OCI-LY1 (cell line): ENCODE data around the gene IL1RAPL1.

Source experiments
- H2AFZ ChIP-seq: fragments of 200-600 bp; sonication (generic), shearing (Covaris generic); 2 replicates; pipeline ENCODE4 v1.6.0; 2014; ENCODE audit warnings: antibody characterized with exemption, mild to moderate bottlenecking, low read length
- H3F3A ChIP-seq: fragments of 200-600 bp; sonication (generic), shearing (Covaris generic); 2 replicates; pipeline ENCODE4 v1.6.0; 2014; ENCODE audit warnings: mild to moderate bottlenecking, antibody characterized with exemption, low read length, moderate library complexity; ENCODE audit not compliant: insufficient read depth
- H3K27ac ChIP-seq: fragments of 200-600 bp; sonication (generic); 2 replicates; pipeline ENCODE4 v1.5.1; 2014; ENCODE audit warnings: low read length, mixed run types, mild to moderate bottlenecking, low read depth; ENCODE audit not compliant: poor library complexity, severe bottlenecking
- H3K27me3 ChIP-seq: fragments of 200-600 bp; sonication (generic); 2 replicates; pipeline ENCODE4 v1.6.0; 2014; ENCODE audit warnings: antibody characterized with exemption, mild to moderate bottlenecking, low read length, moderate library complexity; ENCODE audit not compliant: insufficient read depth
- H3K36me3 ChIP-seq: fragments of 200-600 bp; sonication (generic); 2 replicates; pipeline ENCODE4 v1.6.1; 2014; ENCODE audit warnings: mild to moderate bottlenecking, antibody characterized with exemption, low read length, moderate library complexity, mixed read lengths; ENCODE audit not compliant: insufficient read depth
- H3K4me1 ChIP-seq: fragments of 200-600 bp; sonication (generic); 2 replicates; pipeline ENCODE4 v1.5.1; 2014; ENCODE audit warnings: mild to moderate bottlenecking, low read length, moderate library complexity; ENCODE audit not compliant: insufficient read depth, severe bottlenecking
- H3K4me2 ChIP-seq: fragments of 200-600 bp; sonication (generic), shearing (Covaris generic); 2 replicates; pipeline ENCODE4 v1.6.1; 2014; ENCODE audit warnings: low read length
- H3K4me3 ChIP-seq: fragments of 200-600 bp; sonication (generic); 2 replicates; pipeline ENCODE4 v1.5.1; 2014; ENCODE audit warnings: low read length, low read depth, mild to moderate bottlenecking, mixed read lengths; ENCODE audit not compliant: poor library complexity, severe bottlenecking
- H3K79me2 ChIP-seq: fragments of 200-600 bp; shearing (Covaris generic); 2 replicates; pipeline ENCODE4 v1.6.1; 2016; ENCODE audit warnings: mixed run types, low read length, mixed read lengths; ENCODE audit not compliant: insufficient read depth
- H3K9ac ChIP-seq: fragments of 200-600 bp; sonication (generic), shearing (Covaris generic); 2 replicates; pipeline ENCODE4 v1.6.1; 2014; ENCODE audit warnings: mild to moderate bottlenecking, low read length, mixed read lengths
- H3K9me2 ChIP-seq: fragments of 200-600 bp; sonication (generic), shearing (Covaris generic); 2 replicates; pipeline ENCODE4 v1.6.1; 2014; ENCODE audit warnings: low read depth, mild to moderate bottlenecking, low read length, mixed read lengths
- H3K9me3 ChIP-seq: fragments of 200-600 bp; shearing (Covaris generic); 2 replicates; pipeline ENCODE4 v1.6.1; 2014; ENCODE audit warnings: low read length, mixed read lengths
- H4K20me1 ChIP-seq: fragments of 200-600 bp; sonication (generic), shearing (Covaris generic); 2 replicates; pipeline ENCODE4 v1.6.0; 2016; ENCODE audit warnings: mild to moderate bottlenecking, low read length; ENCODE audit not compliant: insufficient read depth
- CTCF ChIP-seq: fragments of 200-600 bp; sonication (generic), shearing (Covaris generic); IDR thresholded peaks from 2 replicates; pipeline ENCODE4 v1.5.1; 2017; ENCODE audit warnings: mild to moderate bottlenecking, antibody characterized with exemption, low read length, moderate library complexity, mixed read lengths
- EZH2 ChIP-seq: fragments of 200-600 bp; sonication (generic), shearing (Covaris generic); IDR thresholded peaks from 2 replicates; pipeline ENCODE4 v1.8.0; 2017; ENCODE audit warnings: borderline replicate concordance, mixed run types, mild to moderate bottlenecking, antibody characterized with exemption, low read length, moderate library complexity, mixed read lengths

IL1RAPL1 gene

GRCh38 chrX:29693912-29694311 is 1106.7 kb downstream of the IL1RAPL1 start:
- no peaks in the 10 kb centered on the region for H3F3A ChIP-seq
- no peaks in the 10 kb centered on the region for H3K9me2 ChIP-seq
- H3K27me3 ChIP-seq: no peaks in the 10 kb centered on the region
- no peaks in the 10 kb centered on the region for H3K9me3 ChIP-seq
- no peaks in the 10 kb centered on the region for H4K20me1 ChIP-seq
- H3K36me3 ChIP-seq: no peaks in the 10 kb centered on the region
- H3K4me3 ChIP-seq: no peak overlapping the region
- H2AFZ ChIP-seq: no peak overlapping the region
- TF ChIP-seq EZH2 (no peak), CTCF (no peak)
- H3K4me2 ChIP-seq: no peak overlapping the region
- H3K9ac ChIP-seq: no peak overlapping the region
- no peaks in the 10 kb centered on the region for H3K4me1 ChIP-seq
- H3K27ac ChIP-seq: no peak overlapping the region
- no peaks in the 10 kb centered on the region for H3K79me2 ChIP-seq

- Histone ChIP-seq H3K4me2 (no peak overlapping the region), H4K20me1 (no peaks in the 10 kb centered on the region), H3K4me3 (no peak overlapping the region), H3K27ac (no peak overlapping the region), H3K9me3 (no peaks in the 10 kb centered on the region), H3K36me3 (no peaks in the 10 kb centered on the region), H3K9me2 (no peaks in the 10 kb centered on the region), H3K79me2 (no peaks in the 10 kb centered on the region), H3K9ac (no peak overlapping the region), H2AFZ (no peak overlapping the region), H3K4me1 (no peaks in the 10 kb centered on the region), H3F3A (no peaks in the 10 kb centered on the region), H3K27me3 (no peaks in the 10 kb centered on the region)
- TF ChIP-seq CTCF: no peak
Measured at GRCh38 chrX:29699239-29699638, 1112.0 kb downstream of the IL1RAPL1 start.

GRCh38 chrX:29707088-29707487 is 1119.8 kb downstream of the IL1RAPL1 start:
- Histone ChIP-seq H3K4me1 (no peaks in the 10 kb centered on the region), H3K9me2 (no peaks in the 10 kb centered on the region), H2AFZ (no peak overlapping the region), H4K20me1 (no peaks in the 10 kb centered on the region), H3F3A (no peaks in the 10 kb centered on the region), H3K4me3 (no peak overlapping the region), H3K27ac (no peak overlapping the region), H3K4me2 (no peak overlapping the region), H3K79me2 (no peaks in the 10 kb centered on the region), H3K9me3 (no peaks in the 10 kb centered on the region), H3K36me3 (no peaks in the 10 kb centered on the region), H3K27me3 (no peaks in the 10 kb centered on the region), H3K9ac (no peak overlapping the region)
- TF ChIP-seq EZH2 (no peak), CTCF (no peak)
